ENCODE results near the gene CALM3. TPM values are rescaled to one million over a fixed set of nuclear protein-coding genes. Genes with fewer than 3 reads are reported as not detected.

The CALM3 gene
- total and polyA plus RNA-seq, 2 of the 13 experiments (the other 11 are each of a cell fraction or from before 2014, with no cell fraction given): 239 to 258 TPM

DNA sequence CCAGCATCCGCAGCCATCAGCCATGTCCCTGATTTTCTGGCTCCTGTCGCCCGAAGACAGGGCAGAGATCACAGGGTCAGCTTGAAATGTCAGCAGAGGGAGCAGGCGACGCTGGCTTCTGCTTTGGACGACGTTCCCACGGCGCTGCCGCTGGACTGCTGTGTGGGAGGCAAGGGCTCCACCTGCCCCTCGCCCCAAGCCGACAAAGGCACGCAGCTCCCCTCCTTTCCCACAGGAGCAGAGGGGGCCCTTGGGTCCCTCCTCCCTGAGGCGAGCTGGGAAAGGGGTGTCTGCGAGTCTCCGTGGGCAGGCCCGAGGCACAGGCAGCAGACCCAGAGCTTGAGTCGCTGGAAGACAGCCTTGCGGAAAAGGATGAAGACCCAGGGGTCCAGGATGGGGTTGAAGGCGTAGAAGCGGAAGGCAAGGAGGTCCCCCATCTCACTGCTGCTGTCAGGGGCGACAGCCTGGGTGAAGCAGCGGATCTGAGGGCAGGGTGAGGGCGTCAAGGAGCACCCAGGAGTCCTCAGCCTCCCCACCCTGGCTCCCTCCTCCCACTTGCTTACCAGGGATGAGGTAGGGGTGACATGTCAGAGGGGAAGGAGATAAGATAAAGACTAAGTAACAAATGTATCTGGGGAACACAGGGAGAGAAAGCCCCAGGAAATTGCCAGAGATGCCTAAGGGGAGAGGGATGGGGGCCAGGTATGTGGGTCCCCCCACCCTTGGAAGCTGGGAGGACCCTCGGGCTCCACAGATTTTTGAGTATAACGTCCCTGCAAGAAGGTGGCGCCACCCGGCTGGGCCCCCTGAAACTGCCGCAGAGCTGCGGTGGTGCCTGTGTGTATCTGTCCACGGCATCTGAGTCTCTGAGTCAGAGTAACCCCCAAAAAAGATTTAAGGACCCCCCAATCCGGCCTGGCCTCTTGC, 20.3 kb downstream of the CALM3 start:
- Histone ChIP-seq H2AFZ (ENCODE audit: low read length) (no peak overlapping the region), H3K79me2 (ENCODE audit: insufficient read depth, low read length) (no peaks in the 10 kb centered on the region), H3K27ac (ENCODE audit: extremely low read length, insufficient read depth, low read length) (no peak overlapping the region), H4K20me1 (ENCODE audit: insufficient read depth, low read length) (no peaks in the 10 kb centered on the region), H3K4me2 (ENCODE audit: low read depth, low read length) (peak overlapping the region; percentile 63), H3K9me3 (ENCODE audit: low read length) (no peaks in the 10 kb centered on the region), H3K27me3 (ENCODE audit: control insufficient read depth in 1 of 2, insufficient read depth in 2 of 2, low read length in 2 of 2) (peaks cover 0 to 53% of the 10 kb centered on the region in 2 experiments; a peak in 3 of 5 replicates), H3K9ac (ENCODE audit: insufficient read depth, low read depth, low read length) (no peak overlapping the region), H3K4me3 (replicated peaks in 1 of 3; ENCODE audit: insufficient read depth in 1 of 3, low read depth in 2 of 3, low read length in 3 of 3) (peak overlapping the region in 1 of 3 experiments; percentile 48; a peak in 1 of 6 replicates), H3K4me1 (ENCODE audit: insufficient read depth, low read length) (peaks cover 38% of the 10 kb centered on the region), H3K36me3 (replicated peaks in 1 of 2; ENCODE audit: control insufficient read depth in 1 of 2, insufficient read depth in 2 of 2, low read length in 2 of 2) (no peaks in the 10 kb centered on the region)
- intact Hi-C loops (cut with micrococcal nuclease; ENCODE audit: unreplicated experiment) (no loop called here), in situ Hi-C loops (cut with HindIII; ENCODE audit: extremely low pct_ligation_motif_present, low pct_unique_long_range_greater_than_20kb) (no loop called here)
- ATAC-seq (peak; percentile 33), FAIRE-seq (no peak), DNase-seq (ENCODE audit: low spot score) (no peak)
- ChIA-PET POLR2A (no interaction called here), CTCF (ENCODE audit: low intra/inter-chr PET ratio, low total read pairs) (no interaction called here)
- WGBS (ENCODE audit: low lambda C conversion rate): 33% methylated on average over 23 of the region's 32 CpGs
- no TSS peak for BruUV-seq (replicated peaks)
- TF ChIP-seq ZNF180 (CRISPR knock-in tag; IDR thresholded peaks at IDR 0.05; ENCODE audit: borderline replicate concordance, low read depth): no peak
- TF ChIP-seq ZC3H13 (CRISPR knock-in tag; IDR thresholded peaks at IDR 0.05): no peak
- no peak for TF ChIP-seq EP300 (IDR thresholded peaks at IDR 0.05; ENCODE audit: low read depth in 2 of 2, low read length in 2 of 2)
- no peak for TF ChIP-seq EP300 (CRISPR knock-in tag; IDR thresholded peaks at IDR 0.05; ENCODE audit: borderline replicate concordance)
- no peak for TF ChIP-seq KAT8 (CRISPR knock-in tag; IDR thresholded peaks at IDR 0.05)
- TF ChIP-seq, protein P1, sequence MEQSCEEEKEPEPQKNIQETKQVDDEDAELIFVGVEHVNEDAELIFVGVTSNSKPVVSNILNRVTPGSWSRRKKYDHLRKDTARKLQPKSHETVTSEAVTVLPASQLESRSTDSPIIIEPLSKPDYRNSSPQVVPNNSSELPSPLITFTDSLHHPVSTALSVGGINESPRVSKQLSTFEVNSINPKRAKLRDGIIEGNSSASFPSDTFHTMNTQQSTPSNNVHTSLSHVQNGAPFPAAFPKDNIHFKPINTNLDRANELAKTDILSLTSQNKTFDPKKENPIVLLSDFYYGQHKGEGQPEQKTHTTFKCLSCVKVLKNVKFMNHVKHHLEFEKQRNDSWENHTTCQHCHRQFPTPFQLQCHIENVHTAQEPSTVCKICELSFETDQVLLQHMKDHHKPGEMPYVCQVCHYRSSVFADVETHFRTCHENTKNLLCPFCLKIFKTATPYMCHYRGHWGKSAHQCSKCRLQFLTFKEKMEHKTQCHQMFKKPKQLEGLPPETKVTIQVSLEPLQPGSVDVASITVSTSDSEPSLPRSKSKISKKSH (CRISPR knock-in tag; IDR thresholded peaks at IDR 0.05; ENCODE audit: borderline replicate concordance): no peak
- TF ChIP-seq, protein P2, sequence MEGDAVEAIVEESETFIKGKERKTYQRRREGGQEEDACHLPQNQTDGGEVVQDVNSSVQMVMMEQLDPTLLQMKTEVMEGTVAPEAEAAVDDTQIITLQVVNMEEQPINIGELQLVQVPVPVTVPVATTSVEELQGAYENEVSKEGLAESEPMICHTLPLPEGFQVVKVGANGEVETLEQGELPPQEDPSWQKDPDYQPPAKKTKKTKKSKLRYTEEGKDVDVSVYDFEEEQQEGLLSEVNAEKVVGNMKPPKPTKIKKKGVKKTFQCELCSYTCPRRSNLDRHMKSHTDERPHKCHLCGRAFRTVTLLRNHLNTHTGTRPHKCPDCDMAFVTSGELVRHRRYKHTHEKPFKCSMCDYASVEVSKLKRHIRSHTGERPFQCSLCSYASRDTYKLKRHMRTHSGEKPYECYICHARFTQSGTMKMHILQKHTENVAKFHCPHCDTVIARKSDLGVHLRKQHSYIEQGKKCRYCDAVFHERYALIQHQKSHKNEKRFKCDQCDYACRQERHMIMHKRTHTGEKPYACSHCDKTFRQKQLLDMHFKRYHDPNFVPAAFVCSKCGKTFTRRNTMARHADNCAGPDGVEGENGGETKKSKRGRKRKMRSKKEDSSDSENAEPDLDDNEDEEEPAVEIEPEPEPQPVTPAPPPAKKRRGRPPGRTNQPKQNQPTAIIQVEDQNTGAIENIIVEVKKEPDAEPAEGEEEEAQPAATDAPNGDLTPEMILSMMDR (CRISPR knock-in tag; IDR thresholded peaks at IDR 0.05): peak; percentile 35; the same call in 1 of the 2 replicates
- TF ChIP-seq JDP2 (CRISPR knock-in tag; IDR thresholded peaks at IDR 0.05; ENCODE audit: borderline replicate concordance): no peak
- TF ChIP-seq MTF1 (CRISPR knock-in tag; IDR thresholded peaks at IDR 0.05): no peak
- no peak for TF ChIP-seq ZNF720 (CRISPR knock-in tag; IDR thresholded peaks at IDR 0.05)
- TF ChIP-seq, protein P3, sequence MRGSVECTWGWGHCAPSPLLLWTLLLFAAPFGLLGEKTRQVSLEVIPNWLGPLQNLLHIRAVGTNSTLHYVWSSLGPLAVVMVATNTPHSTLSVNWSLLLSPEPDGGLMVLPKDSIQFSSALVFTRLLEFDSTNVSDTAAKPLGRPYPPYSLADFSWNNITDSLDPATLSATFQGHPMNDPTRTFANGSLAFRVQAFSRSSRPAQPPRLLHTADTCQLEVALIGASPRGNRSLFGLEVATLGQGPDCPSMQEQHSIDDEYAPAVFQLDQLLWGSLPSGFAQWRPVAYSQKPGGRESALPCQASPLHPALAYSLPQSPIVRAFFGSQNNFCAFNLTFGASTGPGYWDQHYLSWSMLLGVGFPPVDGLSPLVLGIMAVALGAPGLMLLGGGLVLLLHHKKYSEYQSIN (CRISPR knock-in tag; IDR thresholded peaks at IDR 0.05; ENCODE audit: borderline replicate concordance): no peak
- TF ChIP-seq, protein P4, sequence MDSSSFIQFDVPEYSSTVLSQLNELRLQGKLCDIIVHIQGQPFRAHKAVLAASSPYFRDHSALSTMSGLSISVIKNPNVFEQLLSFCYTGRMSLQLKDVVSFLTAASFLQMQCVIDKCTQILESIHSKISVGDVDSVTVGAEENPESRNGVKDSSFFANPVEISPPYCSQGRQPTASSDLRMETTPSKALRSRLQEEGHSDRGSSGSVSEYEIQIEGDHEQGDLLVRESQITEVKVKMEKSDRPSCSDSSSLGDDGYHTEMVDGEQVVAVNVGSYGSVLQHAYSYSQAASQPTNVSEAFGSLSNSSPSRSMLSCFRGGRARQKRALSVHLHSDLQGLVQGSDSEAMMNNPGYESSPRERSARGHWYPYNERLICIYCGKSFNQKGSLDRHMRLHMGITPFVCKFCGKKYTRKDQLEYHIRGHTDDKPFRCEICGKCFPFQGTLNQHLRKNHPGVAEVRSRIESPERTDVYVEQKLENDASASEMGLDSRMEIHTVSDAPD (CRISPR knock-in tag; IDR thresholded peaks at IDR 0.05): no peak
- no peak for TF ChIP-seq ATAD3A (CRISPR knock-in tag; IDR thresholded peaks at IDR 0.05)
- no peak for TF ChIP-seq ZNF274 (CRISPR knock-in tag; IDR thresholded peaks at IDR 0.05)
- no peak for TF ChIP-seq ZFYVE20 (CRISPR knock-in tag; IDR thresholded peaks at IDR 0.05; ENCODE audit: borderline replicate concordance, low read depth)
- TF ChIP-seq RELA (CRISPR knock-in tag; IDR thresholded peaks at IDR 0.05): no peak
- no peak for TF ChIP-seq ZFP90 (CRISPR knock-in tag; IDR thresholded peaks at IDR 0.05; ENCODE audit: borderline replicate concordance)
- TF ChIP-seq POGZ (CRISPR knock-in tag; IDR thresholded peaks at IDR 0.05): no peak
- TF ChIP-seq ZNF572 (CRISPR knock-in tag; IDR thresholded peaks at IDR 0.05): no peak

Measured in HepG2 (cell line).